OCI-LY7 (cell line): ENCODE results near the gene MORN1.

ENCODE experiments used
- CTCF ChIP-seq: fragments of 200-600 bp; sonication (generic); conservative IDR thresholded peaks from 2 replicates; pipeline ENCODE4 v1.5.1; 2014; ENCODE audit warnings: mild to moderate bottlenecking, antibody characterized with exemption, low read length, moderate library complexity, mixed read lengths
- EZH2phosphoT487 ChIP-seq: fragments of 200-600 bp; sonication (generic); IDR thresholded peaks from 2 replicates; pipeline ENCODE4 v1.6.1; 2018; ENCODE audit warnings: low read depth, borderline replicate concordance, mild to moderate bottlenecking, mixed run types, antibody characterized with exemption, low read length, moderate library complexity, mixed read lengths

- TF ChIP-seq CTCF (no peak), EZH2phosphoT487 (no peak)
Measured at GRCh38 chr1:2376931-2377672, 14.3 kb downstream of the MORN1 start.
